ENCODE results near the gene HTT.

- no peak for TF ChIP-seq EP300 (IDR thresholded peaks at IDR 0.05)
- TF ChIP-seq CTCF (IDR thresholded peaks at IDR 0.05), result no peak
Measured at GRCh38 chr4:3157366-3157765, 82.9 kb downstream of the HTT start.
